Measurements from ENCODE around the gene MAPKAPK3.

Gene MAPKAPK3

DNA sequence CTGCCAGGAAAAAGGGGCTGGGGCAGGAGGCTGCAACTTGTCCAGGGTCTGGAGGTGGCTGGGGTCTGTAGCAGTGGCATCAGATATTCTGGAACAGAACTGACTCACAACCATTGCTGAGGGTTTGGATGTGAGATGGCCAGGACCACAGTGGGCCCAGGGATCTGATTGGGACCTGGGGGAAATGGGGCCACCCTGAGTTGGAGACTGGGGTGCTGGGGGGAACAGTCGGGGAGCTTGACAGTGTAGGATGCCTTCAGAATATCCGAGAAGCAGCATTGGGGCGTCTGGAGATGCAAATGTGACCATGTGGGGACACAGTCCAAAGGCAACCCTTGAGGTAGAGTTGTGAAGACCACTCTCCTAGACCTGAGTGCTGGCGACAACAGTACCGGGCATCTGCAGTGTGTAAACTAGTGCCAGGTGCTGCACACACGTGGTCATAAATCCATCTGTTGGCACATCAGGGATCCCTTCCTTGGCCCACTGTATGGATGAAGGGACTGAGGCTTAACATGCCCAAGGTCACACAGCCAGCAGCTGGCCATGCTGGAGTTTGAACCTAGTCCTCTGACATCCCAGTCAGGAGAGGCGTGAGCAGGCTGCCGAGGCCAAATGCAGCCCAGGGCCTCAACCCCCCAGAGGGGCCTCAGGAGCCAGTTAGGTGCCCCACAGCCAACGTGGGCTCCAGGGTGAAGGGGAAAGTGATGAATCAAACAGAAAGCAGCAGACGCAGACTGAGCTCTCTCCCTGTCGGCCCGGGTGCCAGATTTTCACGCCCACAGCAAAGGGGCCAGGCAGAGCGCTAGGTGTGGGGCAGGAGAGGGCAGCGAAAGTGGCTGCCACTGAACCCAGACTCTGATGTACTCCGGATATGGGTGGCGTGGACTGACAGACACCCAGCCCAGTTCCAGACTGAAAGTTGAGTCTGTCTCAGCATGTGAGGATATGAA, 28.9 kb upstream of the MAPKAPK3 start:
- TF ChIP-seq, protein P1, sequence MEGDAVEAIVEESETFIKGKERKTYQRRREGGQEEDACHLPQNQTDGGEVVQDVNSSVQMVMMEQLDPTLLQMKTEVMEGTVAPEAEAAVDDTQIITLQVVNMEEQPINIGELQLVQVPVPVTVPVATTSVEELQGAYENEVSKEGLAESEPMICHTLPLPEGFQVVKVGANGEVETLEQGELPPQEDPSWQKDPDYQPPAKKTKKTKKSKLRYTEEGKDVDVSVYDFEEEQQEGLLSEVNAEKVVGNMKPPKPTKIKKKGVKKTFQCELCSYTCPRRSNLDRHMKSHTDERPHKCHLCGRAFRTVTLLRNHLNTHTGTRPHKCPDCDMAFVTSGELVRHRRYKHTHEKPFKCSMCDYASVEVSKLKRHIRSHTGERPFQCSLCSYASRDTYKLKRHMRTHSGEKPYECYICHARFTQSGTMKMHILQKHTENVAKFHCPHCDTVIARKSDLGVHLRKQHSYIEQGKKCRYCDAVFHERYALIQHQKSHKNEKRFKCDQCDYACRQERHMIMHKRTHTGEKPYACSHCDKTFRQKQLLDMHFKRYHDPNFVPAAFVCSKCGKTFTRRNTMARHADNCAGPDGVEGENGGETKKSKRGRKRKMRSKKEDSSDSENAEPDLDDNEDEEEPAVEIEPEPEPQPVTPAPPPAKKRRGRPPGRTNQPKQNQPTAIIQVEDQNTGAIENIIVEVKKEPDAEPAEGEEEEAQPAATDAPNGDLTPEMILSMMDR (IDR thresholded peaks at IDR 0.05; ENCODE audit: borderline replicate concordance, insufficient read depth, low read depth, low read length), result no peak

DNA sequence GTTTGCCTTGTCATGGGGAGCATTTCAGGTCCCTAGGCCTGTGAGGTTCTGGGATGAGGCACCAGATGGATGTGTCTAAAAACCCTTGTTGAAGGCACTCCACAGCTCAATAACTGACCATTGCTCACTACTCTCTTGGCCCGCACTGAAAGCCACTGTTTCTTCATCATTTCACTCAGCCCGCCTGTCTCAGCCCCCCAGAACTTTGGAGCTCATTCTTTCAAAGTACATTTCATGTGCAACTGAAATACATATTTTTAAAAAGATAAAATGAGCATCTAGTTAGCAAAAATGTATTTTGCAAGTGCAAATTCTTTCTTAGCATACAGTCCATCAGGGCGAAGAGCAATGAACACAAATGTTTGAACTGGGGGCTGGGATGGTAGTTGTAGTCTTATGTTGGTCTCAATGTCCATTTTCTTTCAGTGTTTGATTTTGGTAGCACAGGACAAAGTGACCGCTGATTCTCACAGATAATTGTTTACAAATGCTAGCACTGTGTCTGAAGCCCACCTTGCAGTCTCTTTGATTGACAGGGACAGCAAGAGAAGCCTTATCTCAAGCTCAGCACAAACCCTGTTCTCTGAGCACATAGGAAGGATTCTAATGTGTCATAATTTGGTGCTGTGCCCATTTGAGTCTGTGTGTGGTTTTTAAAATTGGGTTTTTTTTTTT, 28.1 kb upstream of the MAPKAPK3 start:
- TF ChIP-seq, protein P1 (IDR thresholded peaks at IDR 0.05; ENCODE audit: borderline replicate concordance, insufficient read depth, low read depth, low read length), result no peak
- H3K4me3 ChIP-seq (ENCODE audit: low read depth, low read length), result no peak overlapping the region

More for the DNA sequence above, 28.9 kb upstream of the MAPKAPK3 start:
- H3K4me3 ChIP-seq (ENCODE audit: low read depth, low read length), result no peak overlapping the region

- H3K4me3 ChIP-seq (ENCODE audit: low read depth, low read length), result no peak overlapping the region
- TF ChIP-seq, protein P1 (IDR thresholded peaks at IDR 0.05; ENCODE audit: borderline replicate concordance, insufficient read depth, low read depth, low read length), result no peak
Measured at GRCh38 chr3:50591196-50591741, 25.7 kb upstream of the MAPKAPK3 start.

- TF ChIP-seq, protein P1 (IDR thresholded peaks at IDR 0.05; ENCODE audit: borderline replicate concordance, insufficient read depth, low read depth, low read length), result no peak
- no peak overlapping the region for H3K4me3 ChIP-seq (ENCODE audit: low read depth, low read length)
Measured at GRCh38 chr3:50592568-50592967, 24.4 kb upstream of the MAPKAPK3 start.

- no peak overlapping the region for H3K4me3 ChIP-seq (ENCODE audit: low read depth, low read length)
- TF ChIP-seq, protein P1 (IDR thresholded peaks at IDR 0.05; ENCODE audit: borderline replicate concordance, insufficient read depth, low read depth, low read length), result no peak
Measured at GRCh38 chr3:50594253-50594785, 22.6 kb upstream of the MAPKAPK3 start.

DNA sequence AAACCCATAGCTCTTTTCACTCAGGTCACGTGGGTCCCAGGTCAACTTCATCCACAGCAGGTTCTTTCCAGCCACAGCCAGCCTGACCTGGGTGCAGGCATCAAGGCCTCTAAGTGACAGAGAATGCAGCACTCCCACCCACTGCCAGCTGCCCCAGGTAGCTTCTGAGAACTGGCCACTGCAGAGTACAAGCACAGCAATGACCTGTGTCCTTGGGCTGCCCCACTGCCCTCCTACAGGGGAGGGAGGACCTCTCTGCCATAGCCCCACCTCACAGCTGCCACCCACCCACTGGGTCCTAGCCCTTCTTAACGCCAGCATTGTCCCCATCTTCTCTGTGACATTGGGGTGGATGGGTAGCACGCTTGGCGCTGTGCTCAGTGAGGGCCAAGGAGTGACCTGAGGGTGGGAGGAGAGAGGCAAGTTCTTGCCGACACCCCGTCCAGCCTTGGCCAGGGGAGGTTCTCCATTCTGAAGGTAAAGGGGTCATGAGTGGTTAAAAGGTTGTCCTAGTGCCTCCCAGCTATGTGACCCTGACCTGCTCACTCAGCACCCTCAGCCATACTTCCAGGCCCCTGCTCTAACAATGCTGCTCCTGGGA, 17.7 kb upstream of the MAPKAPK3 start:
- H3K4me3 ChIP-seq (ENCODE audit: low read depth, low read length), result no peak overlapping the region
- TF ChIP-seq, protein P1 (IDR thresholded peaks at IDR 0.05; ENCODE audit: borderline replicate concordance, insufficient read depth, low read depth, low read length), result no peak
